Kidney capillary endothelial cell (primary cell): ENCODE measurements around the gene IPO7.
"Not testable (repeated sequence)": the region's sequence is repeated elsewhere in the genome, so short reads cannot be mapped to it uniquely, and the experiment has no call there.

Source experiments
- DNase-seq: peaks from one replicate; pipeline ENCODE4 v3.0.0-alpha.2; 2018; ENCODE audit warnings: low spot score

Gene IPO7

DNA sequence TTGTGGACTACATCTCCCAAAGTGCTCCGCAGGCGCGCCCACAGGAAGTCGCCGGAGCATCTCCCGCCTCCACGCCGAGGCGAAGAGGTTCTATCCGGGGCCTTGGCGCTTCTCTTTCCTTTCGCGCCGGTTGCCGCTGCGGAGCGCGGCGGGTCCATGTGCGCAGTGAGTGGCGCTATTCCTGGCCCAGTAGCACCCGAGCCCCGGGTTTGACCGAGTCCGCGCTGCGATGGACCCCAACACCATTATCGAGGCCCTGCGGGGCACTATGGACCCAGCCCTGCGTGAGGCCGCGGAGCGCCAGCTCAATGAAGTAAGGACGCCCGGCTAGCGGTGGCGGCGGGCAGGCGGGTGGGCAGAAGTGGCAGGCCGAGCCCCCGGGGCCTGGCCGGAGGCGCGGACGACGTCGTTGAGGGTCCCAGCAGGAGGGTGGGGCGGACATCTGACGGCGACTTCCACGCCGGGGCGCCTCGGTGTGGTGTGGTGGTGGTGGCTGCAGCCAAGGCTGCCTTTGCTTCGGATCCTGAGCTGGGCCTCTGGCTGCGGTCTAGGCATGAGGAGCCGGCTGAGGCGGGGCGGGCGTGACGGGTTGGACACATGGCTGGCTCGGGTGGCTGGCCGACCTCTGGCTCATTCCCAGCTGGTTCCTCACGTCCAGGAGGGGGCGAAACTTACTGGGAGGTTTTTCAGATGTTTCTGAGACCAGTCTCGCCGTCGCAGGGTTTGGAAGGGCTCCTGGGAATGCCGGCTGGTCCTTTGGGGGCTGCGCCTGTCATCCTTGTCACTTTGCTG is at the start of gene IPO7:
IPO7 (plus strand) TSS at position 118 of the 792 bp plus-strand sequence; CDS start at position 230, 112 bp downstream.
- DNase-seq, result peak; percentile 84

DNA sequence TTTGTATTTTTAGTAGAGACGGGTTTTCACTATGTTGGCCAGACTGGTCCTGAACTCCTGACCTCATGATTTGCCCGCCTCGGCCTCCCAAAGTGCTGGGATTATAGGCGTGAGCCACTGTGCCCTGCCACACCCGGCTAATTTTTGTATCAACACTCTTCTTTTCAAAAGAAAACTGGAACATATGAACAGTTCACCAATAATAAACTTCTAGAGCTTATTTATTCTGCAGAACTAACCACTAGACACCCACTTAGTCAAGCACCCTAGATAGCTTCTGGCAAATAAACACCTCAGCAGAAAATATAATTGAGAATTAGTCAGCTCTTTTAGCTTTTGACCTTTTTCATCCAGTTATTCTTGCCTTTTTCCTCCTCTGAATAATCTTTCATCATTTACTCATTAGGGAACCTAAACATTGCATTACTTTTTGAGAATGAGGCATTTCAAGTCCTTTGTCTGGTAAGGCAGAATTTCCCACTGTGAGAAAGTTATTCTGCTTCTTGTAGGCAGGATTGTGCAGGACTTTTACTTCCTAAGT is 42.7 kb upstream of the IPO7 start:
- DNase-seq, result no peak

DNA sequence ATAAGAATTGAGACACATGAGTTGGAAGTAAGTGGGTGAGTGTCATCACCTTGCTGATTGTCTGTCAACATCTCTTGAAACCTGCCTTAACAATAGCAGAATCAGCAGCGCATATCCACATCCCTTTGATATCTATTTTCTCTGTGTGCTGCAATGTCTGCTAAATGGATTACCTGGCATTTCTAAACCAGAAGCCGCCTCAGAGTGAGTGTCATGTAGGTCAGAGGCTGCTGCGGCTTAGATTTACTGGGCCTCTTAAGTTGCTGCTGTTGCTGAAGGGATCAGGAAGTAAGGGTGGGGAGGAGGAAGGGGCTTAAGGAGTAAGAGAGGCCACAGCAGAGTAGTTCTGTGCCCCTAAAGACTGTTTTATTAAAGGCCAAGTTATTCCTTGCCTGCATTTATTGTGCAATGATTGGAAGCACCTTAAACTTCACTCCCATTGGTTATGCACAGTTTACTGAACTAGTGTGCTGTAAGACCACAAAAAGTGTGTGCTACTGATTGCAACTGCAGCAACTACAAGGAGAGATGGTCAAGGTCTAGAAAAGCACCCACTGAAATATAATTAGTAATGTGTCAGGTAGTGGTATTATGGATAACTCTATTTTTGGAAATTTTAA is 40.3 kb upstream of the IPO7 start:
- DNase-seq, result no peak

DNA sequence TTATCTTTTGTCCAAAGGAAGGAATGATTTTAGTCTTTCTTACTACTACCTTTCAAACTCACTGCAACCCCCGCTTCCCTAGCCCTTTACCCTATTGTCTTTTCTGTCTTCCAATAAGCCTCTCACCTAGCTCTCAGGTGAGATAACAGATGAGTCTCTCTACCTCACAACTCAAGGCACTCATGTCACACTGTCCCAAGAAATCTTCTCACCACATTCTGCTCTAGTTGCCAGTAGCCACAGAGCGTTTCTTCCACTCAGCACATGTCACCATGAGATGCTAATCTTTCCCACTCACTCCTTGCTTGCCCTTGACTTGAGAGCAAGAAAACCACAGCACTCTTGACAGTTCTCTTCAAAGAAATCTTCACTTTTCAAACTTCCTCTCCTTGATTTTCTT is 37.4 kb upstream of the IPO7 start:
- DNase-seq, result no peak

DNA sequence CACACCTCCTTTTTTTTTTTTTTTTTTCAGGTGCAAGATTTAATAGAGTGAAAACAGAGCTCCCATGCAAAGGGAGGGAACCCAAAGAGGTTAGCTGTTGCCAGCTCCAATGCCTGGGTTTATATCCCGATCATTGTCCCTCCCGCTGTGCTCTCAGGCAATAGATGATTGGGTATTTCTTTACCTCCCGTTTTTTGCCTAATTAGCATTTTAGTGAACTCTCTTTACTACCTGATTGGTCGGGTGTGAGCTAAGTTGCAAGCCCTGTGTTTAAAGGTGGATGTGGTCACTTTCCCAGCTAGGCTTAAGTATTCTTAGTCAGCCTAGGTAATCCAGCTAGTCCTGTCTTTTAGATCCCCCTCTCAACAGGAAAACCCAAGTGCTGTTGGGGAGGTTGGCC is 36.7 kb upstream of the IPO7 start:
- DNase-seq, result not testable (repeated sequence)

DNA sequence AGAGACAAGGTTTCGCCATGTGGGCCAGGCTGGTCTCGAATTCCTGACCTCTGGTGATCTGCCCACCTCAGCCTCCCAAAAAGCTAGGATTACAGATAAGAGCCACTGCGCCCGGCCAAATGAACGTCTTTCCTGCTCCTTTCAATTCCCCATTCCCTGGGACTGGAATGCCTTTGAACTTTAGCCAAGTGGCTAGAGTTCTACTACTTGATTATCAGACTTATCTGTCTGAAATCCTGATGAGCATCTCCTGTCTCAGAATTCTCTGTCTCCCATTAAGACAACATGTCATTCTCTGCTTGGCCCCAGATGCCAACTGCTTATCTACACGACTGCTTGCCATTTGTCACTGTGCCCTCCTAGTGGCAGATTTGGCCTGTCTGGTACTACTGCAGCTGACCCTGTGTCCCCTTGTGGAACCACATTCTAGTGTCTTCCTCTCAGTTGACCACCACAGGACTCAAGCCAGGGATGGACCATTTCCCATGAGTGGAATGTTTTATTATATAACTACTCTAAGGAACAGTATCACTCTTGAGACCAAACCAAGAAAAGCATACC is 33.1 kb upstream of the IPO7 start:
- DNase-seq, result no peak

DNA sequence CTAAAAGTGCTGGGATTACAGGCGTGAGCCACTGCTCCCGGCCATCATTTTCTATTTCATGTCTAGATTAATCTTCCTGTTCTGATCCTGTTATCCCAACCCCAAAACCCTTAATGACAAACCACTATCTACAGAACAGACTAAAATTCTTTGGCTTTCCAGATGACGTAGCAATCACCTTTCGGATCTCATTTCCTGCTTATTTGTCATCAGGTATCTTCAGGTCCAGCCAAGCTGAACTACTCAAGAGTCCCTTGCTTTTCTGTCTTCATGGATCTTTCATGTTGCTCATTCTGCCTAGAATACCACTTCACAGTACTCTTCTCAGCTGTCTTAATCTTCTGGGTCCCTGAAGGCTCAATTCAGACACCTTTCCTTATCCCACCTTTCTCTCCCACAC is 27.4 kb upstream of the IPO7 start:
- DNase-seq, result no peak

DNA sequence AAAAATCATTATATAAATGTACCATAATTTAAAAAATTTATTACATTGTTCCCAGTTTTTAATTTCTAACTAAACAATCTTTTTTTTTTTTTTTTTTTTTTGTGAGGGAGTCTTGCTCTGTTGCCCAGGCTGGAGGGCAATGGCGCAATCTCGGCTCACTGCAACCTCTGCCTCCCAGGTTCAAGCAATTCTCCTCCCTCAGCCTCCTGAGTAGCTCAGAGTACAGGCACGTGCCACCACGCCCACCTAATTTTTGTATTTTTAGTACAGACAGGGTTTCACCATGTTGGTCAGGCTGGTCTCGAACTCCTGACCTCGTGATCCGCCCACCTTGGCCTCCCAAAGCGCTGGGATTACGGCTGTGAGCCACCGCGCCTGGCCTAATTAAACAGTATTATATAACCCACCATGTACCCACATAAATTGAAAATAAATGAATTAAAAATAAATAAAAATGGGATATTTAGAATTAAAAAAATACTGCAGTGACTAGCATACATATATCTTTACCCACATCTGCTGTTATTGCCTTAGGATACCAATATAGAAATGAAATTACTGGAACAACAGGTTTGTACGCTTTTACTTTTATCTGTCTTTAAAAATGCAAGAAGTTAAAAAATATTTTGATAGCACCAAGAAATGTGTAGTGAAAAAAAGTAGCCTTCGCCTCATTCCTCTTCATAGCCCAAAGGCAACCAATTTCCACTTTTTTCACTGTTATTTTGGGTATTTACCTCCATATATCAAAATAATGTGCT is 23.4 kb upstream of the IPO7 start:
- DNase-seq, result not testable (repeated sequence)

DNA sequence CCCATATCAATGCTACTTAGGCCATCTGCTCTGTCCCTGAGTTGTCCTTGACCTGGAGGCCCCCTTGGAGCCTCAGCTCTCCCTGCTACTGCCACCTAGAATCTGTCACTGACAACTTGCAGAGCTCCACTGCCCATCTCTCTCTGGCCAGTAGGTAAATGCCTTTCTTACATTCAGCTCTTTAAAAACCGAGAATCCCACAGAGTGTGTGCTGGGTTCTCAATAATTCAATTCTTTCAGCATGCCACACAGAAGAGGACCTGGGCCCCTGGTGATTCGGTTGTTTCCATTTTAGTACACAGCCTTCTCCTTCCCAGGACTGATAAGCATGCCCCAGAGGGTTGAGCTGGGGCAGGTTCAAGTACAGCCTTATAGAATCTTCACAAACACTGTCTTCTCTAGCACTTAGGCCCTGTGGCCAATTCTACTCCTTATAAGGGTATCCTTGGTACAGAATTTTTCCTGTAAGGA is 22.0 kb upstream of the IPO7 start:
- no peak for DNase-seq

DNA sequence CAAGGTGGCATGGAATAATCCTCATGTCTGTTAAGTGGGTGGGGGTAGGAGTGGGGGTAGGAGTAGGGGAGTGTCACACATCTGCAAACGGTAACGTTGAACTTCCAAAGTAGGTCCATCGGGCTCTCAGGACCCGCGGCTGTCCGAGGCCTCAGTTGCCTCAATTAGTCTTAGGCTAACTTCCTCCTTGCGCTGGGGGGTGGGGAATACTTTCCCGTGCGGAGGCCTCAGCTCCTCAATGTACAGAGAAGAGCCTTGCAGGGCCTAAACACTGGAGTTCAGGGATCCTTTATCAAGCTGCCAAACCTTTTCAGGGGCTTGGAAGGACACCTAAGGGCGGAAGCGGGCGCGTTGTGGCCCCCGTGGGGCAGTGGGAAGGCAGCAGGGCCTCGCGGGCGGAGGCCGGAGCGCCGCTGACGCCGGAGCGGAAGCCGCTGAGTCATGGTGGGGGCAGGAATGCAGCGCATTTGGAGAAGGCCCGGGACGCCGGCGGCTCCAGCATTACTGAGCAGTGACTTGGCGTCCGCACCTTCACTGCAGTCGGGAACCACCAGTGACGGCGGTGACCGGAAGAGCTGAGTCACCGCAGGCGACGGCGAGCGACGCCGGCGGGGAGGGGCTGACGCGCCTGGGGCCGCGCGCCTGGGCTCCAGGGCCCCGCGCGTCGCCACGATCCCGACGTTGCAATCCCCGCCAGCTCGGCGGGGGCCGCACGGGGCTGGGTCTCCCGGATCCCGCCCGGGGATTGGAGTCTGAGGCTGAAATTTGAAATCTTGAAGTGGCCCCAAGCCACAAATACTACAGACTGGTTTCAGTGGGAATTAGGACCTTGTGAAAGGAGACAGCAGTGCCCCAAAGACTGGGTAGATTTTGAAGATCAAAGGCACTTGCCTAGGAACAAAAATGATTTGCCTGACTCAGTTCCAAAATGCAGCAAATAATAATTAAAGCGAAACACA is 20.2 kb upstream of the IPO7 start:
- peak; percentile 98 for DNase-seq

DNA sequence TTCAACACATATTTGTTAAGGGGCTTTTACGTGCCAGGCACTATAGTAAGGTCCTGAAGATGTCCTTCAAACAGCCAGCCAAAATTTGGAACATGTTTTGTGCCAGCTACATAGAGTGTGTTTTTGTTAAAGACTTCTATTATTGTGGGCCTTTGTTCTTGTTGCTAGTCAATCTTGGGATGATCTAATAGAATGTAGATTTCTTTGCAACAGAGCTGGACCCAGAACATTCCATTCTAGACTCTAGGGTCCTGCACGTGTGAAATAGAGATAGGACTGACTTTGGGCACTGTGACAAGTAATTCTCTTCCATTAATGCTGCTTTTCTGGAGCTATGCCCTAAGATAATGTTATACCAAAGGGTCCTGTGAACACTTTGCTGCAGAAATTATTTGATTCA is 16.9 kb upstream of the IPO7 start:
- no peak for DNase-seq

DNA sequence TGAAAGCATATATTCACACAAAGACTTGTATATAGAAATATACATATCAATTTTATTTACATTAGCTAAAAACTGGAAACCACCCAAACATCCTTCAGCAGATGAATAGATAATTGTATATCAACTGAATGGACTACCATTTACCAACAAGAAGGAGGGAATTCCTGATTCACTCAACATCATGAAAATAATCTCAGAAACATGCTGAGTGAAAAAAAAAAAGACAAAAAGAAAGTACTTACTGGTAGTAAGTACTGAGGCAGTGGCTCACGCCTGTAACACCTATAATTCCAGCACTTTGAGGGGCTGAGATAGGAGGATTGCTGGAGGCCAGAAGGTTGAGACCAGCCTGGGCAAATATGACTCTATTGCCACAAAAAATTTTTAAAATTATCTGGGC is 7.4 kb upstream of the IPO7 start:
- no peak for DNase-seq

DNA sequence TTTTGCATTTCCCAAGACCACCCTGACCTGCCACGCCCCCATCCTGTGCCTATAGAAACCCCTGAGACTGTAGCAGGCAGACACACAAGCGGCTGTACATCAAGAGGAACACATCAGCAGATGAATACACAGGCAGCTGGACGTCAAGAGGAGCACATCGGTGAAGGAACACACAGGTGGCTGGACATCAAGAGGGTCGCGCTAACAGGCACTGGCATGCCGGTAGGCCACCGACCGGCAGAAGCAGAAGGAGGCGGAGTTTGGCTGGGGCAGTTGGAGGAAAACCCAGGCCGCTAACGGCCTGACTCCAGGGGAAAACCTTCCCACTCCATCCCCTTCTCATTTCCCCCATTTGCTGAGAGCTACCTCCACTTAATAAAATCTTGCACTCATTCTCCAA is 5.4 kb upstream of the IPO7 start:
- DNase-seq, result no peak

DNA sequence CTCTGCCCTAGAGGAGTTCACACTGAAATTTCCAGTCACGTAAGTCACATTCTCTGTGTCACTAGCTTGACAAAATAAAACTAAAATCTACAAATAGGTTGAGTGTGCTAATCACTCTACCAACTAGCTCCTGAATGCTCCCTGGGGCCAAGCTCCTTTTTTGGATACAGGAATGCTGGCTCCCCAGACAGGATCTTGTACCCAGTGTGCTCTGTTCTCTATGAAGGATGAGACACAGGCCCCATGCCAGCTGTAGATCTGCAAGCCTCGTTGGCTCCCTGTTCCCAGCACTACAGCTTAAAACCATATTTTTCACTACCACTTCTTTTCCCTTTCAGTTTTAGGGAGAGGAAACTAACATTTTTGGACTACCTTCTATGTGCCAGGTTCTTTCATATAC is 3.7 kb upstream of the IPO7 start:
- DNase-seq, result no peak

DNA sequence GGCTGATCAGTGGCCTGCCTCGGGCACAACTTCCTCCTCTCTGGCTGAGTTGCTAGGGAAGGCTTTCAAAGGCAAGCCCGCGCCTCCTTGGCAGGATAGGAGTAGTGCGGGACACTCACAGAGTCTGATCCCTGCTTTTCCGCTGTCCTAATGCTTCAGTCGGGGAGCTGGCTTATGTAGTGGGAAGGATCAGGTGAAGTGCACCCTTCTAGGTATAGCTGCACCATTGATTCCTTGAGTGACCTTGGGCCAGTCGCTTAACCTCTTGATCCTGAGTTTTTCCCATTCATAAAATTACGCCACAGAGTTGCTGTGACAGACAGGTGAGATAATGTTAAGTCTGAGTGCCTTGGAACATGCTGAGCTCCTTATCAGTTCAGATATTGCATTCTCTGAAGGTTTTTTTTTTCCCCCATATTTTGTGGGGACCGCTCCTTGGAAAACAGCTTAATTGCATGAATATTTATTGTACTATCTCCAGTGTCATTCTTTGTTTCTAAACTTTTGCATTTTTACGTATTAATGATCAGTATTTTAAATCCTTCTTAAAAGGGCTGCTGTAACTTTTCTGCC is 961 bp downstream of the IPO7 start:
- DNase-seq, result no peak

DNA sequence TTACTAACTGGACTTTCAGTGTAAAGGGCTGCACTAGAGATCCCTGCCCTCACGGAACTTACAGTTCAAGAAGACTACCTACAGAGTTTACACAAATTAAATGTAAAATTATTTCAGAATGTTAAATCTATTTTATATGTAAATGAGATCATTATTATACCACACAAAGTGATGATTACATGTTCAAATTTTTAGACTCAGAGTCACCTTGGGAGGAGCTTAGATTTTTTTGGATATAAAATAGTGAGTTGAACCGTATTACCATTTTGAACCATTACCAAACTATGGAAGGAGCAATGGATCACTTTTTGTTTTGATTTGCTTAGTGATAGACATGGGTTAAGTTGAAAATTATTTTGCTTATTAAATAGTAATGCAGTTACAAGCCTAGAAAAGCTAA is 1.6 kb downstream of the IPO7 start:
- DNase-seq, result no peak

DNA sequence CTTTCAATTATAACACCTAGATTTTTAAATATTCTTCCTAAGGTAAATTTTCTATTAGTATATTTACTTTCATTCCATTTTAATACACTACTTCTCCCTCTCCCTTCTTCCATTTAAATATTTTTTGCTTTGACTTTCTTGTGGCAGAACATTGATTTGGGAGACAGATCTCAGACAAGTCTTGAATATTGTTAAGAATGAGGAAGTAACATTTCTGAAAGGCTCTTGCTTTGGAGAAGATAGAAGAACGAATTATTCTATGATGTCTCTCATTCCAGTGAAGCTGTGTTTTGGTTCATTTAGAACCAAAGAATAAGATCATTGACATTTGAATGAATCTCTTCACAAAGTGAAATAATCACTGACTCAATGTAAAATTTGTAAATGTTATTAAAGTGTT is 2.4 kb downstream of the IPO7 start:
- no peak for DNase-seq

DNA sequence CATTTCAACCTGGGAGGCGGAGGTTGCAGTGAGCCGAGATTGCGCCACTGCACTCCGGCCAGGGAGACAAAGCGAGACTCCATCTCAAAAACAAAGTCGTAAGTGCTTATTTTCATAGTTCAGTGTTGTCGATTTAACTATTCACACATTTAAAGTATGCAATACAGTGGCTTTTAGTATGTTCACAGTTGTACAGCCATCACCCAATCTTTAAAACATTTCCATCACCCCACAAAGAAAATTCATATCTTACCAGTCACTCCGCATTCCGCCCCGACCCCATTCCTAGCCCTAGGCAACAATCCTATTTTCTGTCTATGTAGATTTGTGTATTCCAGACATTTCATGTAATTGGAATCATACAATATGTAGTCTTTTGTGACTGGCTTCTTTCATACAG is 11.9 kb downstream of the IPO7 start:
- DNase-seq, result no peak

DNA sequence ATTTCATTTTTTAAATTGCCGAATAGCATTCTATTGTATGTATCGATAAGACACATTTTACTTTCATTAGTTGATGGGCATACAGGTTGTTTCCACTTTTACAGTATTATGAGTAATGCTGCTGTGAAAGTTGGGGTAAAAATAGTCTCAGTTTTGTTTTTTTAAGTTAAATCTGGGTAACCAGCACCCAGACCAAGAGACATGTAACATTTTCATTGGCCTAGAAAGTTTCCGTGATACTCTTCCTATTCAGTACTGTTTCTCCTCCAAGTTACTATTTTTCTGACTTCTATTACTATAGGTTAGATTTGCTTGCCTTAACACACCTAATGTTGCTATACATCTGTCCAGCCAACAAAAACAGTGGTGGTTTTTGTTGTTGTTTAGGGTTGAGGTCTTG is 12.3 kb downstream of the IPO7 start:
- DNase-seq, result no peak

DNA sequence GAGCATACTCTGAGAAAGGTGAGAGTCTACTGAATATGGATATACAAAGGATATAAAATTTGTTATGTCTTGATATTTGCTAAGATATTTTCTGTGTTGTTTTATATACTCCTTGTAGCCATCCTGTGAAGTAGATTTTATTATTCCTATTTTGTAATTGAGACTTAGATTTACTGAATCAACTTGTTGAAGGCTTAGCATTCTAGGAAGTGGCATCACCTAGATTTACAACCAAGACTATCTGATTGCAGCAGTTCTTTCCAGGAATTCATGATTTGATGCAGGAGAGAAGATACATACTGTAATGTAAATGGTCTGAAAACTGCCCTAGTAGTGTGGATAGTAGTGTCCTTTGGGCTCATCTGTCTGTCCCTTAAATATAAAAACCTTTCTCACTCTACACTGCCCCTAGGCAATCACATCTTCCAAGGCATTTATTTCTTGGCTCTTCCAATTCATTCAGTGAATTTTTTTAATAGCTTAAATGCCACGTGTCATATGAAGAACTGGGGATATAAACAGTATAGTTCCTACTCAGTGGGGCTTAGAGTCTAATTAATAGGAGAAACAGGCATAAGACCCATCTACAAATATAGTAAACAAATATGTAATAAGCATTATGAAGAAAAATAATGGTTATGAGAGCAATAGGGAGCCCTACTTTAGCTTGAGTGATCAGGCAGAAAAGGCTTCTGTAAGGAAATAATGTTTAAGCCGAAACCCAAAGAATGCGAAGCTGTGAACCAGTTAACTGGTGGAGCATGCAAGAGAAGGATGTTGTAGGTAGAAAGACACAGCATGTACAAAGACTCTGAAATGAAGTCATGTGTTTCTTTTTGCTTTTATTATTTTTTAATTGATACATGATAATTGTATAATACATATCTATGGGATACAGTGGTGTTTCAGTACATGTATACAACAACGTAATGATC is 13.6 kb downstream of the IPO7 start:
- no peak for DNase-seq
